SK-N-SH (cell line): ENCODE data around the gene SHISAL2B. TPM values are rescaled to one million over a fixed set of nuclear protein-coding genes. Genes with fewer than 3 reads are reported as not detected.

Source experiments
- CTCF ChIA-PET: fragments of 300-600, 350-600 bp; formaldehyde crosslinking; extraction: SDS; loops from one replicate; lab custom pipeline; 2021; lab: Yijun Ruan, JAX
- POLR2A ChIA-PET: fragments of 350-600 bp; sonication (Branson Sonifier 250); formaldehyde crosslinking; extraction: SDS; loops from one replicate; lab custom pipeline; 2020; ENCODE audit warnings: antibody characterized with exemption, inconsistent platforms; lab: Yijun Ruan, JAX
- DNase-seq: peaks from one replicate; pipeline ENCODE4 v3.0.0; 2012
- H2AFZ ChIP-seq: fragments of 200-600 bp; sonication (generic); 2 replicates; pipeline ENCODE4 v1.8.1; 2016; ENCODE audit warnings: antibody characterized with exemption, mild to moderate bottlenecking, low read depth
- H3F3A ChIP-seq: fragments of 200-600 bp; sonication (generic); replicated peaks from 2 replicates; pipeline ENCODE3; 2016; ENCODE audit warnings: antibody characterized with exemption, mild to moderate bottlenecking; ENCODE audit not compliant: insufficient read depth
- H3K27ac ChIP-seq, 2 experiments: fragments of 200-500 bp in 1 of 2; fragments of 200-600 bp in 1 of 2; sonication (Bioruptor generic) in 1 of 2; sonication (generic), shearing (Covaris generic) in 1 of 2; 2 replicates each; pipeline versions ENCODE4 v1.5.1 to v1.6.1; 2014 to 2016; ENCODE audit warnings: low read depth in 2 of 2, inconsistent platforms in 1 of 2, low read length in 1 of 2, mild to moderate bottlenecking in 1 of 2, mixed read lengths in 1 of 2
- H3K27me3 ChIP-seq: fragments of 200-600 bp; sonication (generic), shearing (Covaris generic); 2 replicates; pipeline ENCODE4 v1.6.1; 2016; ENCODE audit warnings: mixed run types; ENCODE audit not compliant: insufficient read depth
- H3K36me3 ChIP-seq, 2 experiments: fragments of 200-500 bp in 1 of 2; fragments of 200-600 bp in 1 of 2; sonication (Bioruptor generic) in 1 of 2; sonication (generic) in 1 of 2; replicated peaks in 1 of 2; 2 replicates each; pipeline versions ENCODE3 to v1.5.1; 2014 to 2016; ENCODE audit warnings: low read length in 1 of 2, mild to moderate bottlenecking in 1 of 2; ENCODE audit not compliant: insufficient read depth in 2 of 2, control insufficient read depth in 1 of 2
- H3K4me1 ChIP-seq, 2 experiments: fragments of 200-500 bp in 1 of 2; fragments of 200-600 bp in 1 of 2; sonication (Bioruptor generic) in 1 of 2; sonication (generic), shearing (Covaris generic) in 1 of 2; 2 replicates each; pipeline versions ENCODE4 v1.5.1 to v1.6.1; 2014 to 2016; ENCODE audit warnings: low read depth in 1 of 2, low read length in 1 of 2, mixed run types in 1 of 2; ENCODE audit not compliant: insufficient read depth in 2 of 2, control insufficient read depth in 1 of 2
- H3K4me2 ChIP-seq: fragments of 200-600 bp; sonication (generic), shearing (Covaris generic); 2 replicates; pipeline ENCODE4 v1.6.1; 2017; ENCODE audit warnings: mixed run types
- H3K4me3 ChIP-seq, 2 experiments: fragments of 200-500 bp in 1 of 2; fragments of 200-600 bp in 1 of 2; sonication (Bioruptor generic) in 1 of 2; sonication (generic), shearing (Covaris generic) in 1 of 2; 2 replicates each; pipeline versions ENCODE4 v1.5.1 to v1.8.1; 2014 to 2016; ENCODE audit warnings: low read depth in 2 of 2, inconsistent platforms in 1 of 2, low read length in 1 of 2, mild to moderate bottlenecking in 1 of 2, mixed read lengths in 1 of 2, moderate library complexity in 1 of 2
- H3K79me2 ChIP-seq: fragments of 200-600 bp; sonication (generic); 2 replicates; pipeline ENCODE4 v1.8.1; 2017; ENCODE audit warnings: mild to moderate bottlenecking; ENCODE audit not compliant: insufficient read depth
- H3K9ac ChIP-seq: fragments of 200-600 bp; sonication (generic); 2 replicates; pipeline ENCODE4 v1.6.1; 2017; ENCODE audit warnings: mixed run types
- H3K9me2 ChIP-seq: fragments of 200-600 bp; sonication (generic); 2 replicates; pipeline ENCODE4 v1.6.1; 2017; ENCODE audit warnings: mixed run types
- H3K9me3 ChIP-seq: fragments of 200-600 bp; sonication (generic); 2 replicates; pipeline ENCODE4 v1.6.1; 2017; ENCODE audit warnings: mixed run types, mild to moderate bottlenecking, moderate library complexity
- H4K20me1 ChIP-seq: fragments of 200-600 bp; sonication (generic); 2 replicates; pipeline ENCODE4 v1.6.1; 2017; ENCODE audit warnings: mild to moderate bottlenecking, mixed run types; ENCODE audit not compliant: insufficient read depth
- CHD2 ChIP-seq: fragments of 150-350 bp; IDR thresholded peaks from 2 replicates; pipeline ENCODE4 v1.6.1; 2018; ENCODE audit warnings: low read length; ENCODE audit not compliant: partially characterized antibody
- ELF1 ChIP-seq: IDR thresholded peaks from 2 replicates; pipeline ENCODE4 v1.4.0; 2012
- EP300 ChIP-seq, 2 experiments: IDR thresholded peaks; 2 replicates each; pipeline versions ENCODE4 v1.4.0 to v1.6.1; 2012; ENCODE audit warnings: borderline replicate concordance in 1 of 2, low read depth in 1 of 2, low read length in 1 of 2
- EZH2phosphoT487 ChIP-seq: fragments of 200-600 bp; sonication (generic); IDR thresholded peaks from 2 replicates; pipeline ENCODE4 v1.6.1; 2017; ENCODE audit warnings: low read depth, mixed run types, mild to moderate bottlenecking, antibody characterized with exemption, moderate library complexity, borderline replicate concordance
- FOXJ3 ChIP-seq: sonication (generic); formaldehyde crosslinking; IDR thresholded peaks from 2 replicates; pipeline ENCODE4 v1.5.1; 2020; ENCODE audit warnings: mild to moderate bottlenecking, missing genetic modification reagents
- FOXM1 ChIP-seq: IDR thresholded peaks from 2 replicates; pipeline ENCODE4 v1.4.0; 2012; ENCODE audit warnings: low read depth, mild to moderate bottlenecking
- GABPA ChIP-seq: IDR thresholded peaks from 2 replicates; pipeline ENCODE4 v1.4.0; 2012; ENCODE audit warnings: low read depth, mild to moderate bottlenecking
- GATA2 ChIP-seq: sonication (generic); formaldehyde crosslinking; IDR thresholded peaks from 2 replicates; pipeline ENCODE4 v1.5.0; 2020; ENCODE audit warnings: mild to moderate bottlenecking, missing genetic modification reagents
- MAX ChIP-seq: IDR thresholded peaks from 2 replicates; pipeline ENCODE4 v1.4.0; 2012; ENCODE audit warnings: low read depth
- MEF2A ChIP-seq: IDR thresholded peaks from 2 replicates; pipeline ENCODE4 v1.4.0; 2012; ENCODE audit warnings: low read depth, borderline replicate concordance
- MXI1 ChIP-seq: IDR thresholded peaks from 2 replicates; pipeline ENCODE4 v1.6.1; 2012; ENCODE audit warnings: mild to moderate bottlenecking, low read depth, low read length, improper control_type of control experiment
- NFIC ChIP-seq: IDR thresholded peaks from 2 replicates; pipeline ENCODE4 v1.4.0; 2012; ENCODE audit warnings: borderline replicate concordance
- POLR2AphosphoS5 ChIP-seq: IDR thresholded peaks from 2 replicates; pipeline ENCODE4 v1.6.1; 2012; ENCODE audit warnings: low read depth, low read length
- RCOR1 ChIP-seq: fragments of 150-350 bp; IDR thresholded peaks from 2 replicates; pipeline ENCODE4 v1.6.1; 2017; ENCODE audit warnings: antibody characterized with exemption, low read length
- RXRA ChIP-seq: IDR thresholded peaks from 2 replicates; pipeline ENCODE4 v1.4.0; 2012; ENCODE audit warnings: low read depth, mild to moderate bottlenecking, borderline replicate concordance
- TCF12 ChIP-seq: IDR thresholded peaks from 2 replicates; pipeline ENCODE4 v1.4.0; 2012
- USF1 ChIP-seq: IDR thresholded peaks from 2 replicates; pipeline ENCODE4 v1.4.0; 2012; ENCODE audit warnings: low read depth, borderline replicate concordance
- YY1 ChIP-seq: IDR thresholded peaks from 2 replicates; pipeline ENCODE4 v1.4.0; 2012; ENCODE audit warnings: low read depth, mild to moderate bottlenecking
- ZBTB33 ChIP-seq: IDR thresholded peaks from 2 replicates; pipeline ENCODE4 v1.4.0; 2012; ENCODE audit warnings: low read depth, borderline replicate concordance
- WGBS: methylation state at CpG from one replicate; pipeline ENCODE4 v1.1.6; 2017; ENCODE audit warnings: low lambda C conversion rate; 5-methylcytosine and 5-hydroxymethylcytosine counted together
- polyA plus RNA-seq, 3 experiments: library from polyadenylated mRNA; depleted of rRNA; stranded (reverse); fragments of >200 nt; gene quantifications; 2 replicates each; pipeline ENCODE4 v1.2.3, GENCODE V29; 2012
- TF ChIP-seq, protein P1 (sequence below): IDR thresholded peaks from 2 replicates; pipeline ENCODE4 v1.6.1; 2012; ENCODE audit warnings: mild to moderate bottlenecking, low read depth, low read length, moderate library complexity

The SHISAL2B gene
- polyA plus RNA-seq, 1 of the 3 experiments (the other 2 are of a cell fraction) = not detected

DNA sequence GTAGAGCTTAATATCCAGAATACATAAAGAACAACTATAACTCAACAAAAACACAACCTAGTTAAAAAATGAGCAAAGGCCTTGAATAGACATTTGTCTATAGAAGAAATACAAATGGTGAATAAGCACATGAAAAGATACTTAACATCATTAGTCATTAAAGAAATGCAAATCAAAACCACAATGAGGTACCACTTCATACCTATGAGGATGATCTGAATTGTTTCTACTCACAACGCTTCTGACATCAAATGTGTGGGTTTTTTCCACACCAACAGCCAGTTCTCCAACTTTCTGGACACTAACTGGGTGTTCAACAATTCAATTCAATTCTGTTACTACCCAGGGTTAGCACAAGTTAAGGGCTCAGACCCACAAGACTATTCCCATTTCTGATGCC is 56.1 kb downstream of the SHISAL2B start:
- H4K20me1 ChIP-seq = no peaks in the 10 kb centered on the region
- WGBS = 93% methylated on average over 1 of the region's 1 CpG
- no peak overlapping the region for H3K4me3 ChIP-seq
- H3K9ac ChIP-seq = no peak overlapping the region
- no peak overlapping the region for H2AFZ ChIP-seq
- H3K36me3 ChIP-seq = peaks cover 2 to 9% of the 10 kb centered on the region in 2 experiments
- no peak for DNase-seq
- POLR2A ChIA-PET = no interaction called here
- H3K4me1 ChIP-seq = no peaks in the 10 kb centered on the region
- 0 out of 2 replicates have a peak, but pooled peaks cover 4% of the 10 kb centered on the region for H3K79me2 ChIP-seq
- no peak overlapping the region for H3K27ac ChIP-seq
- no peaks in the 10 kb centered on the region for H3K9me3 ChIP-seq
- H3K4me2 ChIP-seq = no peak overlapping the region
- H3K9me2 ChIP-seq = no peaks in the 10 kb centered on the region
- no peaks in the 10 kb centered on the region for H3F3A ChIP-seq
- TF ChIP-seq POLR2AphosphoS5 (no peak), TCF12 (no peak), RXRA (no peak), MAX (no peak), RCOR1 (no peak), ZBTB33 (no peak), NFIC (no peak), USF1 (no peak), FOXJ3 (CRISPR knock-in tag) (no peak), YY1 (no peak), EZH2phosphoT487 (no peak), FOXM1 (no peak), ELF1 (no peak), GATA2 (CRISPR knock-in tag) (no peak), GABPA (no peak), MXI1 (no peak), CHD2 (no peak), MEF2A (no peak), EP300 (IDR thresholded peaks at IDR 0.05; ENCODE audit: borderline replicate concordance in 1 of 2, low read depth in 1 of 2, low read length in 1 of 2) (no peak)
- TF ChIP-seq, protein P1, sequence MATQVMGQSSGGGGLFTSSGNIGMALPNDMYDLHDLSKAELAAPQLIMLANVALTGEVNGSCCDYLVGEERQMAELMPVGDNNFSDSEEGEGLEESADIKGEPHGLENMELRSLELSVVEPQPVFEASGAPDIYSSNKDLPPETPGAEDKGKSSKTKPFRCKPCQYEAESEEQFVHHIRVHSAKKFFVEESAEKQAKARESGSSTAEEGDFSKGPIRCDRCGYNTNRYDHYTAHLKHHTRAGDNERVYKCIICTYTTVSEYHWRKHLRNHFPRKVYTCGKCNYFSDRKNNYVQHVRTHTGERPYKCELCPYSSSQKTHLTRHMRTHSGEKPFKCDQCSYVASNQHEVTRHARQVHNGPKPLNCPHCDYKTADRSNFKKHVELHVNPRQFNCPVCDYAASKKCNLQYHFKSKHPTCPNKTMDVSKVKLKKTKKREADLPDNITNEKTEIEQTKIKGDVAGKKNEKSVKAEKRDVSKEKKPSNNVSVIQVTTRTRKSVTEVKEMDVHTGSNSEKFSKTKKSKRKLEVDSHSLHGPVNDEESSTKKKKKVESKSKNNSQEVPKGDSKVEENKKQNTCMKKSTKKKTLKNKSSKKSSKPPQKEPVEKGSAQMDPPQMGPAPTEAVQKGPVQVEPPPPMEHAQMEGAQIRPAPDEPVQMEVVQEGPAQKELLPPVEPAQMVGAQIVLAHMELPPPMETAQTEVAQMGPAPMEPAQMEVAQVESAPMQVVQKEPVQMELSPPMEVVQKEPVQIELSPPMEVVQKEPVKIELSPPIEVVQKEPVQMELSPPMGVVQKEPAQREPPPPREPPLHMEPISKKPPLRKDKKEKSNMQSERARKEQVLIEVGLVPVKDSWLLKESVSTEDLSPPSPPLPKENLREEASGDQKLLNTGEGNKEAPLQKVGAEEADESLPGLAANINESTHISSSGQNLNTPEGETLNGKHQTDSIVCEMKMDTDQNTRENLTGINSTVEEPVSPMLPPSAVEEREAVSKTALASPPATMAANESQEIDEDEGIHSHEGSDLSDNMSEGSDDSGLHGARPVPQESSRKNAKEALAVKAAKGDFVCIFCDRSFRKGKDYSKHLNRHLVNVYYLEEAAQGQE = no peak
- H3K27me3 ChIP-seq = no peaks in the 10 kb centered on the region
- CTCF ChIA-PET = no interaction called here
